ENCODE data around the gene RASSF4. TPM values are rescaled to one million over a fixed set of nuclear protein-coding genes. Genes with fewer than 3 reads are reported as not detected.

Gene RASSF4
- total and polyA plus RNA-seq, 9 of the 15 experiments (the other 6 are each of a cell fraction or from before 2014, with no cell fraction given) = 0.01 to 0.62 (median 0.11) TPM; not detected in 3

DNA sequence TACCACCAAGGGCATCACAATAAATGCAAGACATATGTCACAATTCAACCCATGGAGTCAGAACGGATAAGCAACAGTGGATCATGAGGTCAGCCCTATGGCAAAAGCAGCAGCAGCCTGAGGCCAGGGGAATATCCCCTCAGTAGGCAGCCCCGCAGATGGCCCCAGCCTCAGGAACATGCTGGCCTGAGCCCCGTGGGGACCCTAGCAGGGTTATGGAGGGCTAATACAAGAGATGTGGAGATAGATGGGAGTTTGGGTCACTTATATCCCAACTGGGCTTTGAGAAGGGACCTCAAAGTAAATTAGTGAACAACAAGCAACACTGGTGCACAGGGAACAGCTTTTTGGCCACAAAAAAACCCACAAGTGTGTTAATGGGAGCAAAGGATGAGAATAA, 39.4 kb upstream of the RASSF4 start:
- no peak overlapping the region for H2AFZ ChIP-seq (ENCODE audit: low read depth, low read length)
- intact Hi-C loops (cut with micrococcal nuclease) = no loop called here
- POLR2A ChIA-PET = interaction anchor here (0.6 kb wide), 1 partner anchor 37 kb away, joined by 3 read pairs; no protein-coding TSS in a partner anchor
- H3K4me1 ChIP-seq (replicated peaks in 1 of 2; ENCODE audit: control insufficient read depth in 2 of 2, insufficient read depth in 2 of 2, low read length in 2 of 2) = peaks cover 0 to under 1% of the 10 kb centered on the region in 2 experiments; a peak in 1 of 5 replicates
- in situ Hi-C loops (cut with MboI) = no loop called here
- H3K9ac ChIP-seq (ENCODE audit: insufficient read depth in 1 of 2, low read depth in 2 of 2, low read length in 2 of 2) = no peak overlapping the region
- no TSS peak for BruUV-seq (replicated peaks)
- H3K4me3 ChIP-seq = no peak overlapping the region
- FAIRE-seq = no peak
- peaks cover 0 to 38% of the 10 kb centered on the region in 2 experiments; a peak in 3 of 5 replicates for H3K27me3 ChIP-seq (ENCODE audit: control insufficient read depth in 2 of 2, insufficient read depth in 2 of 2, low read length in 2 of 2)
- no peak overlapping the region for H3K27ac ChIP-seq (ENCODE audit: extremely low read depth, low read depth, low read length)
- no peak for DNase-seq (ENCODE audit: extremely low read depth in 1 of 4, low spot score in 3 of 4)
- no peaks in the 10 kb centered on the region for H3K79me2 ChIP-seq (ENCODE audit: control insufficient read depth, insufficient read depth, low read length)
- no peaks in the 10 kb centered on the region for H3K36me3 ChIP-seq (ENCODE audit: control insufficient read depth, insufficient read depth, low read length)
- 2% methylated on average over 3 of the region's 3 CpGs for WGBS (ENCODE audit: insufficient coverage, low coverage, missing lambda C conversion rate)
- no peaks in the 10 kb centered on the region for H3K9me1 ChIP-seq (ENCODE audit: control insufficient read depth, insufficient read depth, low read length)
- no peaks in the 10 kb centered on the region for H3K9me3 ChIP-seq (replicated peaks; ENCODE audit: control insufficient read depth, insufficient read depth, low read depth, low read length)
- CTCF ChIA-PET (ENCODE audit: low intra/inter-chr PET ratio) = no interaction called here
- no peak for ATAC-seq
- H3K4me2 ChIP-seq (ENCODE audit: insufficient read depth, low read length) = no peak overlapping the region
- no peaks in the 10 kb centered on the region for H4K20me1 ChIP-seq (replicated peaks; ENCODE audit: control insufficient read depth, insufficient read depth, low read length)
- TF ChIP-seq GABPA (tag; conservative IDR thresholded peaks at IDR 0.05; ENCODE audit: low read depth) (no peak), HINFP (tag; conservative IDR thresholded peaks at IDR 0.05; ENCODE audit: low read depth) (no peak), BMI1 (IDR thresholded peaks at IDR 0.05; ENCODE audit: low read length) (no peak), MYBL2 (IDR thresholded peaks at IDR 0.05; ENCODE audit: low read depth) (no peak), MYBL2 (CRISPR knock-in tag; IDR thresholded peaks at IDR 0.05; ENCODE audit: borderline replicate concordance) (no peak), LCOR (CRISPR knock-in tag; IDR thresholded peaks at IDR 0.05) (no peak), CTCFL (IDR thresholded peaks at IDR 0.05; ENCODE audit: borderline replicate concordance, insufficient read depth, low read depth, low read length, poor library complexity, severe bottlenecking) (no peak), FOSL1 (tag; conservative IDR thresholded peaks at IDR 0.05) (no peak), ZNF124 (CRISPR knock-in tag; IDR thresholded peaks at IDR 0.05) (no peak), EP400 (IDR thresholded peaks at IDR 0.05) (no peak), STAT5B (CRISPR knock-in tag; IDR thresholded peaks at IDR 0.05) (no peak), NFYB (IDR thresholded peaks at IDR 0.05; ENCODE audit: extremely low read depth, insufficient read length) (no peak), XRCC5 (IDR thresholded peaks at IDR 0.05; ENCODE audit: low read depth, low read length) (no peak), ZNF24 (IDR thresholded peaks at IDR 0.05) (no peak), ZFP36 (IDR thresholded peaks at IDR 0.05; ENCODE audit: low read depth, low read length, partially characterized antibody) (no peak), RBM14 (IDR thresholded peaks at IDR 0.05; ENCODE audit: borderline replicate concordance, insufficient read depth, low read depth, low read length) (no peak)
- TF ChIP-seq, protein P1, sequence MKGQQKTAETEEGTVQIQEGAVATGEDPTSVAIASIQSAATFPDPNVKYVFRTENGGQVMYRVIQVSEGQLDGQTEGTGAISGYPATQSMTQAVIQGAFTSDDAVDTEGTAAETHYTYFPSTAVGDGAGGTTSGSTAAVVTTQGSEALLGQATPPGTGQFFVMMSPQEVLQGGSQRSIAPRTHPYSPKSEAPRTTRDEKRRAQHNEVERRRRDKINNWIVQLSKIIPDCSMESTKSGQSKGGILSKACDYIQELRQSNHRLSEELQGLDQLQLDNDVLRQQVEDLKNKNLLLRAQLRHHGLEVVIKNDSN (CRISPR knock-in tag; IDR thresholded peaks at IDR 0.05) = no peak
- TF ChIP-seq, protein P2, sequence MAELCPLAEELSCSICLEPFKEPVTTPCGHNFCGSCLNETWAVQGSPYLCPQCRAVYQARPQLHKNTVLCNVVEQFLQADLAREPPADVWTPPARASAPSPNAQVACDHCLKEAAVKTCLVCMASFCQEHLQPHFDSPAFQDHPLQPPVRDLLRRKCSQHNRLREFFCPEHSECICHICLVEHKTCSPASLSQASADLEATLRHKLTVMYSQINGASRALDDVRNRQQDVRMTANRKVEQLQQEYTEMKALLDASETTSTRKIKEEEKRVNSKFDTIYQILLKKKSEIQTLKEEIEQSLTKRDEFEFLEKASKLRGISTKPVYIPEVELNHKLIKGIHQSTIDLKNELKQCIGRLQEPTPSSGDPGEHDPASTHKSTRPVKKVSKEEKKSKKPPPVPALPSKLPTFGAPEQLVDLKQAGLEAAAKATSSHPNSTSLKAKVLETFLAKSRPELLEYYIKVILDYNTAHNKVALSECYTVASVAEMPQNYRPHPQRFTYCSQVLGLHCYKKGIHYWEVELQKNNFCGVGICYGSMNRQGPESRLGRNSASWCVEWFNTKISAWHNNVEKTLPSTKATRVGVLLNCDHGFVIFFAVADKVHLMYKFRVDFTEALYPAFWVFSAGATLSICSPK (IDR thresholded peaks at IDR 0.05; ENCODE audit: borderline replicate concordance) = no peak
